ENCODE results near the gene AGXT2.

DNA sequence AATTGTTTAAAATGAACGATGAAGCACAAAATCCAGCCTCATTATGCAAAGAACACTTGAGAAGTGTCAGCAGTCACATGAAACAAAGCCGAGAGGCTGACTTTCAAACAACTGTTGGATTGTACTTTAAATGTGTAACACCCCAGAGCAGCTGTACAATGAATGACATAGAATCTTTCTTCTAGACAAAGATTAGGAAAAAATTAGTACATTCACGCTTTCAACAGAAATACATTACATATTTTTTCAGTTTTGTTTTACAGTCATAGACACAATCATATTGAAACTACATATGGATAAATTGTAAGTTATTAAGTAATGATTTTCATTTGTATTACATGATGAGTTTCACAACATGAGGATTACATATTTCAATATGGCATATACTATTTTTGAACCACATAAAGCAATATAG, 10.6 kb upstream of the AGXT2 start:
- TF ChIP-seq, protein P1, sequence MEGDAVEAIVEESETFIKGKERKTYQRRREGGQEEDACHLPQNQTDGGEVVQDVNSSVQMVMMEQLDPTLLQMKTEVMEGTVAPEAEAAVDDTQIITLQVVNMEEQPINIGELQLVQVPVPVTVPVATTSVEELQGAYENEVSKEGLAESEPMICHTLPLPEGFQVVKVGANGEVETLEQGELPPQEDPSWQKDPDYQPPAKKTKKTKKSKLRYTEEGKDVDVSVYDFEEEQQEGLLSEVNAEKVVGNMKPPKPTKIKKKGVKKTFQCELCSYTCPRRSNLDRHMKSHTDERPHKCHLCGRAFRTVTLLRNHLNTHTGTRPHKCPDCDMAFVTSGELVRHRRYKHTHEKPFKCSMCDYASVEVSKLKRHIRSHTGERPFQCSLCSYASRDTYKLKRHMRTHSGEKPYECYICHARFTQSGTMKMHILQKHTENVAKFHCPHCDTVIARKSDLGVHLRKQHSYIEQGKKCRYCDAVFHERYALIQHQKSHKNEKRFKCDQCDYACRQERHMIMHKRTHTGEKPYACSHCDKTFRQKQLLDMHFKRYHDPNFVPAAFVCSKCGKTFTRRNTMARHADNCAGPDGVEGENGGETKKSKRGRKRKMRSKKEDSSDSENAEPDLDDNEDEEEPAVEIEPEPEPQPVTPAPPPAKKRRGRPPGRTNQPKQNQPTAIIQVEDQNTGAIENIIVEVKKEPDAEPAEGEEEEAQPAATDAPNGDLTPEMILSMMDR (IDR thresholded peaks at IDR 0.05): no peak
- no peak for TF ChIP-seq EZH2phosphoT487 (IDR thresholded peaks at IDR 0.05)
- no peak for TF ChIP-seq EZH2 (IDR thresholded peaks at IDR 0.05)
